Measurements from ENCODE around the gene IGSF8. TPM values are rescaled to one million over a fixed set of nuclear protein-coding genes. Genes with fewer than 3 reads are reported as not detected.

The IGSF8 gene
- total RNA-seq, 1 donor from 2014 or later: 35.9 TPM

DNA sequence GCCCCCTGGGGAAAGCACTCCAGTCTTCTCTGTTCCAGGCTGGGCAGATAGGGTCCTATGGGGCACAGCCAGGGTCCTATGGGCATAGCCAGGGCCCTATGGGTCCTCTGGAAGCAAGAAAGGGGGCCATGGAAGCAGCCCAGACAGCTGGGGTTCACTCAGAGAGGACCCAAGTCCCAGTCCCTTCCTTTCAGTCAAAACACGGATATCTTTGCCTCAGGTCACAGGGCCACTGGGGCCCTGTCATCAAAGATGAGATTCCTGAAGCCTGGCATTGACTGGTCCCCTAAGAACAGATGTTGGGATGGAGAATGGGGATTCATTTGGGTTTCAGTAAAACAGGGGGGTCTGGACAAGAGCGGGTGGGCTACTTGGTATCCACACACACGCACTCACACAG lies 8.5 kb downstream of the IGSF8 start:
- no peaks in the 10 kb centered on the region for H3K9me3 ChIP-seq
- no peak overlapping the region for H3K4me3 ChIP-seq
- TF ChIP-seq, protein P1, sequence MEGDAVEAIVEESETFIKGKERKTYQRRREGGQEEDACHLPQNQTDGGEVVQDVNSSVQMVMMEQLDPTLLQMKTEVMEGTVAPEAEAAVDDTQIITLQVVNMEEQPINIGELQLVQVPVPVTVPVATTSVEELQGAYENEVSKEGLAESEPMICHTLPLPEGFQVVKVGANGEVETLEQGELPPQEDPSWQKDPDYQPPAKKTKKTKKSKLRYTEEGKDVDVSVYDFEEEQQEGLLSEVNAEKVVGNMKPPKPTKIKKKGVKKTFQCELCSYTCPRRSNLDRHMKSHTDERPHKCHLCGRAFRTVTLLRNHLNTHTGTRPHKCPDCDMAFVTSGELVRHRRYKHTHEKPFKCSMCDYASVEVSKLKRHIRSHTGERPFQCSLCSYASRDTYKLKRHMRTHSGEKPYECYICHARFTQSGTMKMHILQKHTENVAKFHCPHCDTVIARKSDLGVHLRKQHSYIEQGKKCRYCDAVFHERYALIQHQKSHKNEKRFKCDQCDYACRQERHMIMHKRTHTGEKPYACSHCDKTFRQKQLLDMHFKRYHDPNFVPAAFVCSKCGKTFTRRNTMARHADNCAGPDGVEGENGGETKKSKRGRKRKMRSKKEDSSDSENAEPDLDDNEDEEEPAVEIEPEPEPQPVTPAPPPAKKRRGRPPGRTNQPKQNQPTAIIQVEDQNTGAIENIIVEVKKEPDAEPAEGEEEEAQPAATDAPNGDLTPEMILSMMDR (IDR thresholded peaks at IDR 0.05): no peak
- ATAC-seq (no peak), DNase-seq (no peak)
- no peak overlapping the region for H3K27ac ChIP-seq
- intact Hi-C loops (cut with DNase I): no loop called here
- no peaks in the 10 kb centered on the region for H3K4me1 ChIP-seq
- no peaks in the 10 kb centered on the region for H3K27me3 ChIP-seq (ENCODE audit: low read depth)
- peaks cover 64% of the 10 kb centered on the region for H3K36me3 ChIP-seq

DNA sequence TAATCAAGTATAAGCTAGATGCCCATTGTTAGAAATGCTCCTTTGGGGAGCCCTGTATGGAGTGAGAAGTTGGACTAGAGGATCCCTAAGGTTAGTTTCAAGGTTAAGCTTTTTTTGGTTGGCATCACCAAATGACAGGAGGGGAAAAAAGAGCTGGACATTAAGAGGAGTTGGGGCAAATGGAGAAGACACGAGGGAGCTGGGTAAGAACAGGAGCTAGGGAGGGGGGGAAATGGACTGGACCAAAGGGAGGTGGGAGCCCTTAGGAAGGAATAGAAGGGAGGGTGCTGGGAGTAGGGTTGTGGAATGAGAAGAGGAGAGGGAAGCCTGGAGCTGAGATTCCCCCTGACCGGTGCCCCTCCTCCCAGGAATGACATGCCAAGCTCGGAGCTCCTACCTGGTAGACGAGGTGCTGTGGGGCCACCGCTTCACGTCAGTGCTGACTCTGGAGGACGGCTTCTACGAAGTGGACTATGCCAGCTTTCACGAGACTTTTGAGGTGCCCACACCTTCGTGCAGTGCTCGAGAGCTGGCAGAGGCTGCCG lies 11.2 kb downstream of the IGSF8 start:
- peaks cover 37% of the 10 kb centered on the region for H3K36me3 ChIP-seq

DNA sequence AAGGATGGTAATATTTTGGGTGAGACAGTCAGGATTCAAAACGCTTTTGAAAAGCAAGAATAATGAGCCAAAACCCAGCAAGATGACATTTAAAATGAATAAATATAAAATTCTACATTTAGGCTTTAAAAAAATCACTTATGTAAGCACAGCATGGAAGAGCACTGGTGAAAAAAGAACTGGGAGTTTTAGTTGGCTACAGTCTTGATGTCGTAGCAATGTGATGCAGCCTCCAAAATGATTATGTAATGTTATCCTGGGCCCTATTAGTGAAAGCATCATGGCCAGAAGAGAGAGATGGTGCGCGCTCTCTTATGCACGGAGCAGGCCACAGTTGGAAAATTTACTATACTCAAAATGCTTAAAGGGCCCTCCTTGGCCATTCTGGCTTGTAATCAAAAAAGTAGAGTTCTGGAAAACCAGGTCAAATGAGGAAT lies 11.9 kb downstream of the IGSF8 start:
- no peaks in the 10 kb centered on the region for H3K9me3 ChIP-seq
- peaks cover 8% of the 10 kb centered on the region for H3K4me1 ChIP-seq
- TF ChIP-seq, protein P1 (IDR thresholded peaks at IDR 0.05): no peak
- H3K27ac ChIP-seq: no peak overlapping the region
- DNase-seq: no peak
- intact Hi-C loops (cut with DNase I): no loop called here
- H3K4me3 ChIP-seq: no peak overlapping the region
- peaks cover 30% of the 10 kb centered on the region for H3K27me3 ChIP-seq (ENCODE audit: low read depth)
- peaks cover 30% of the 10 kb centered on the region for H3K36me3 ChIP-seq
- no peak for ATAC-seq

More for the DNA sequence above, 11.2 kb downstream of the IGSF8 start:
- TF ChIP-seq, protein P1 (IDR thresholded peaks at IDR 0.05): no peak
- Histone ChIP-seq H3K4me3 (no peak overlapping the region), H3K27me3 (ENCODE audit: low read depth) (peaks cover 23% of the 10 kb centered on the region), H3K9me3 (no peaks in the 10 kb centered on the region), H3K4me1 (peaks cover 8% of the 10 kb centered on the region), H3K27ac (no peak overlapping the region)
- ATAC-seq (no peak), DNase-seq (no peak)
- intact Hi-C loops (cut with DNase I): no loop called here

DNA sequence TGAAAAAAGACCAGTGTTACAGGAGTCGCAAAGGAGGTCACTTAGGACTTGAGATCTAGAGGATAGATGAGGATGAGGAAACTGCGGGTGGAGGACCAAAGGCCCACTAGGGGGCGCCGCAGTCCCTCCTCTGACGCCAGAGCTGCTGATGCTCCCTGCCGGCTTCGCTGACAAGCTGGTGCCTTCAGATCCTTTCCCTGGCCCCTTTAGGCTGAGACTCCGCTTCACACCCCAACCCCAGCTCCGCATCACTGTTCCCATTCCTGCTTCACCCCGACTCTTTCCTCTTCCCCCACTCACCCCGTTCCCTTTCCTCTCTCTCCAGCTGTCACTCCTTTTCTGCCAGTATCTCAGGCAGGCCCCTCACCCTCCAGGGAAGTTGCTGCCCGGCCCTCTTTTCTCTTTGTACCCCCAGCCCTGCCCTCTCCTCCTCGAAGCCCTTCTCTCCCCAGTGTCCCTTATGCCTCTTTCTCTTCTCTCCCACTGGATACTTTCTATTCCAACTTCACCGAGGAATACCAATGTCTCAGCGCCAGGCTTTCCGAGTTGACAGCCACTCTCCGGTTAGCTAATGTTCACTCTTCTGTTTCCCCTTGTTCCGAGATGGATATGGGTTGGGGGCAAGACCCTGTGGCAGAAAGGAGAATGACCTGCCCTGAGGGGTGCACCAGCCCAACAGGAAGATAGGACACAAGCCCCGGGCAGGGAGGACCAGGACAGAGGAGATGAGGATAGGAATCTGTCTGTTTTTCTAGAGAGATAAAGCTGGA lies 12.5 kb downstream of the IGSF8 start:
- Histone ChIP-seq H3K9me3 (no peaks in the 10 kb centered on the region), H3K4me3 (no peak overlapping the region), H3K36me3 (peaks cover 24% of the 10 kb centered on the region), H3K27me3 (ENCODE audit: low read depth) (peaks cover 37% of the 10 kb centered on the region), H3K27ac (no peak overlapping the region), H3K4me1 (peaks cover 8% of the 10 kb centered on the region)
- DNase-seq (peak; percentile 84), ATAC-seq (peak; percentile 77)
- intact Hi-C loops (cut with DNase I): no loop called here
- TF ChIP-seq, protein P1 (IDR thresholded peaks at IDR 0.05): peak; percentile 86

DNA sequence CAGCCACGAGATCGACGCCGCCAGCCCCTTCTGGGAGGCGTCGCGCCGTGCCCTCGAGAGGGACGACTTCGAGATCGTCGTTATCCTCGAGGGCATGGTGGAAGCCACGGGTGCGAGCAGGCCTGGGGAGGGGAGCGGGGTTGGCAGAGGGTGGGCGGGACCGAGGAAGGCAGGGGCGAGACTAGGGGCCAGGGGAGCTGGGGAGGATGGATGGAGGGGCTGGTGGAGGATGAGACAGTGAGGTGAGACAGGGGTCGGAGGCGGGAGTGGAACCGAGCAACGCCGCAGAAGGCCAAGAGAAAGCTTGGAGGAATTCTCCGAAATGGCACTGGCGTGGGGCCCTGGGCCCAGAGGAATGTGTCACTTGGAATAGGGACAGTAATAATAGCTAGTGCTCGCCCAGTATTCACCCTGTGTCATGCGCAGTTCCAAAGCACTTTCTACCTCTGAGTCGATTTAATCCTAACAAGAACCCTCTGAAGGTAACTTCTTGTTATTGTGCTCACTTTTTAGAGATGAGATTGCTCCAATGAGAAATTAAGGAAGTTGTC lies 13.6 kb downstream of the IGSF8 start:
- ATAC-seq: no peak
- TF ChIP-seq, protein P1 (IDR thresholded peaks at IDR 0.05): no peak
- H3K9me3 ChIP-seq: no peaks in the 10 kb centered on the region
- H3K4me3 ChIP-seq: no peak overlapping the region
- H3K27me3 ChIP-seq (ENCODE audit: low read depth): peaks cover 47% of the 10 kb centered on the region
- H3K27ac ChIP-seq: no peak overlapping the region
- DNase-seq: no peak
- intact Hi-C loops (cut with DNase I): no loop called here
- H3K4me1 ChIP-seq: peaks cover 8% of the 10 kb centered on the region
- H3K36me3 ChIP-seq: peaks cover 17% of the 10 kb centered on the region

Measured in lower lobe of right lung (tissue), 2 donors.